Iris pigment epithelial cell (primary cell): ENCODE measurements around the gene IER5.
"Not testable (repeated sequence)": the region's sequence is repeated elsewhere in the genome, so short reads cannot be mapped to it uniquely, and the experiment has no call there.

Source experiments
- DNase-seq: peaks from one replicate; pipeline ENCODE4 v3.0.0-alpha.2; 2011; ENCODE audit warnings: low read depth

The IER5 gene

GRCh38 chr1:181115971-181116370, 27.5 kb downstream of the IER5 start:
- DNase-seq, result not testable (repeated sequence)

- DNase-seq, result no peak
Observed at GRCh38 chr1:181116819-181117390, 28.4 kb downstream of the IER5 start.

- peak; percentile 57 for DNase-seq
Observed at GRCh38 chr1:181117648-181118449, 29.3 kb downstream of the IER5 start.

GRCh38 chr1:181119093-181119989, 30.8 kb downstream of the IER5 start:
- DNase-seq, result no peak

- no peak for DNase-seq
Observed at GRCh38 chr1:181120924-181121323, 32.4 kb downstream of the IER5 start.

GRCh38 chr1:181121498-181121897, 33.0 kb downstream of the IER5 start:
- no peak for DNase-seq

- no peak for DNase-seq
Observed at GRCh38 chr1:181122222-181122621, 33.7 kb downstream of the IER5 start.

GRCh38 chr1:181123173-181123572, 34.7 kb downstream of the IER5 start:
- no peak for DNase-seq

GRCh38 chr1:181124291-181124751, 35.8 kb downstream of the IER5 start:
- DNase-seq, result no peak

GRCh38 chr1:181126289-181126688, 37.8 kb downstream of the IER5 start:
- DNase-seq, result no peak

- peak; percentile 32 for DNase-seq
Observed at GRCh38 chr1:181126871-181127587, 38.5 kb downstream of the IER5 start.

- DNase-seq, result peak; percentile 80
Observed at GRCh38 chr1:181127898-181128453, 39.5 kb downstream of the IER5 start.

- DNase-seq, result no peak
Observed at GRCh38 chr1:181128592-181129497, 40.3 kb downstream of the IER5 start.

- DNase-seq, result no peak
Observed at GRCh38 chr1:181129771-181130606, 41.5 kb downstream of the IER5 start.

GRCh38 chr1:181131255-181131941, 42.9 kb downstream of the IER5 start:
- DNase-seq, result no peak

- DNase-seq, result no peak
Observed at GRCh38 chr1:181133441-181133951, 45.0 kb downstream of the IER5 start.

- no peak for DNase-seq
Observed at GRCh38 chr1:181133969-181134418, 45.5 kb downstream of the IER5 start.
